GM21717 (cell line): ENCODE results near the gene DIP2C.

ENCODE experiments used
- ATAC-seq: cut with Tn5 transposase; IDR thresholded peaks from one replicate; pipeline ENCODE4 v1.9.1; 2021; ENCODE audit warnings: mild to moderate bottlenecking, moderate library complexity; ENCODE audit not compliant: unreplicated experiment

Gene DIP2C

GRCh38 chr10:508726-509125 lies 180.7 kb downstream of the DIP2C start:
- no peak for ATAC-seq

DNA sequence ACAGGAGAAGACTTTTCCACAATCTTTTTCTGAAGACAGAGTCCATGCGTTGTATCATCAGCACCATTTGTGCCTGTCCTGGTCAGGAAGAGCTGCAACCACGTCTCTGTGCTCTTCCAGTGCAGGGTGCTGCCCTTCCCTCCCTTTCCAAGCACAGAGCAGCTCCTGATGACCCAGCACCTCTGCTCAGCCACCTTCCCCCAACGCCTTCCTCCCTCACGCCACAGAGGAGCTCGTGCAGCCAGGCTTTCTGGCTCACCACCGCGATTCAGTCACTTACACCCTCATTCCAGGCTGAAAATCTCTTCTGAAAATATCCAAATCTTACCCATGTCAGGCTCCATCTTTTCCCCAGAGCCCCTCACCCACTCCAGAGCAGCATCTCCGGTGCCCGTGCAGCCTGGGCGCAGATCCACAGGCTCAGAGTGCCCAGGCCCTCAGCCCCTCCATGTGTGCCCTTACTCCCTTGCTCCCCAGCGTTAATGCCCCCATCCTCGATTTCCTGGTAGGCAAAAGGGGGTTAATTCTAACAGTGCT lies 181.5 kb downstream of the DIP2C start:
- ATAC-seq = no peak

GRCh38 chr10:507355-507699 lies 182.1 kb downstream of the DIP2C start:
- ATAC-seq = no peak

DNA sequence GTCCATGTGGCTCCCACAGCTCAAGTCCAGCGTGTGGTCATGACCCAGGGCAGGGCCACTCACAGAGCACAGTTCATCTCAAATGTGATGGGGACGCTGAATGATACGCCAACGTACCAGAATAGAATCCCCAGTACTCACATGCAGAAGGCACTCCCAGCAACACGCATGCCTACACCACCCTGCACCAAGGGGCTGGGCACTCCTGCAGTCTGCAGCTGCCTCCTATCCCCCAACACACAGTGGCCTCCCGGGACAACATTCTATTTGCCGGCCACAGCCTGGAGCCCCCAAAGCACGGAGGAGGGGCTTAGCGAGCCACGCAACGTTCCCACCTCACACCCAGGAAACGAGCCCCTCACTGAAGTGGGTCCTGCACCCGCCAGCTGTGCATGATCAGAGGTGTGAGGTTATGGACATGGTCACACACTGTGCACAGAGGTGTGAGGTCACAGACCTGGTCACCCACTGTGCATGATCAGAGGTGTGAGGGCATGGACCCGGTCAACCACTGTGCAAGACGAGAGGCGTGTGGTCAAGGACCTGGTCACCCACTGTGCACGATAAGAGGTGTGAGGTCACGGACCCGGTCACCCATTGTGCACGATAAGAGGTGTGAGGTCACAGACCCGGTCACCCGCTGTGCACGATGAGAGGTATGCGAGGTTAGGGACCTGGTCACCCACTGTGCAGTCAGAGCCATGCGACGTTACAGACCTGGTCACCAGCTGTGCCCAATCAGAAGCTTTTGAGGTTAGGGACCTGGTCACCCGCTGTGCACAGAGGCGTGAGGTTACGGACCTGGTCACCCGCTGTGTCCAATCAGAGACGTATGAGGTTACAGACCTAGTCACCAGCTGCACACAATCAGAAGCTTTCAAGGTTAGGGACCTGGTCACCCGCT lies 182.8 kb downstream of the DIP2C start:
- ATAC-seq = no peak

DNA sequence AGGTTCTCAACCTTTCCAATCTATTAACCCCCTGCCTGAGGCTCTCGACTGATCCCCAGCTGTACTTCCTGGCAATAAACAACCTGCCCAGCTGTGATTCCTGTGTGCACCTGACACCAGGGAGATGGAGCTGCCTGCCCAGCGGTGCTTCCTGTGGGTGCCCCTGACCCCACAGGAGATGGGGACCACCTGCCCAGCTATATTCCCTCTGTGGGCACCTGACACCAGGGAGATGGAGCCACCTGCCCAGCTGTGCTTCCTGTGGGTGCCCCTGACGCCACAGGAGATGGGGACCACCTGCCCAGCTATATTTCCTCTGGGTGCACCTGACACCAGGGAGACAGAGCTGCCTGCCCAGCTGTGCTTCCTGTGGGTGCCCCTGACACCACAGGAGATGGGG lies 184.0 kb downstream of the DIP2C start:
- ATAC-seq = no peak

- no peak for ATAC-seq
Measured at GRCh38 chr10:504806-505205, 184.7 kb downstream of the DIP2C start.

DNA sequence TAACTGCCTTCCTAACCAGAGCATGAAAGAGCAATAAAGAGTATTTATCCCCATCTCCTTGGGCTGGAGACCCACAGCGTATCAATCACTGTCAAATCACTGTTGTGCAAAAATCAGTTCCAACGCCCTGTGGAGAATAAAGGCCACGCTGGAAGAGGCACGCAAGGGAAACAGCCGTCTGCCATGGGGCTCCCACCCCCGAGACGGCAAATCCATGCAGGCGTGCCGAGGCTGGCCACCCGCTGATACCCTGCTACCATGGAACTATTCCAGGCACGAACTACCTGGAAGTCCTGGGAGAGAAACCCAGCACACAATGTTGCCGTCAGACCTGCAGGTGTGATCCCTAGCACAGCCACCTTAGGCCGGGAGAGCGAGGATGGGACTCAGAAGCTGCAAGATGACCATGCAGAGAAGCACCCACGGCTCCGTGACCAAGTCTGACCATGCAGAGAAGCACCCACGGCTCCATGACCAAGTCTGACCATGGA lies 185.3 kb downstream of the DIP2C start:
- ATAC-seq = no peak

DNA sequence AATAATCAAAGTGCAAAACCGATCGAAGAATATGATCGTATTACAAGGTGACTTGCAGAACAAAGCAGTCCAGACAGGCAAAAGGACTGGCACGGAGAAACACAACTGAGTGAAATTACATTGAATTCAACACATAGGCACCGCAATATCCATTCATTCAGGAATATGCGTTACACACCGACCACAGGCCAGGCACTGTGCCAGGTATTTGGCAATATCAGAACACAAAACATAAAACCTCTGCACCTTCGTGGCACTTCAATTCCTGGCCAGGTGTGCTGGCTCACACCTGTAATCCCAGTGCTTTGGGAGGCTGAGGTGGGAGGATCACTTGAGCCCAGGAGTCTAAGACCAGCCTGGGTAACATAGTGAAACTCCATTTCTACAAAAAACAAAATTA lies 187.9 kb downstream of the DIP2C start:
- no peak for ATAC-seq

- ATAC-seq = no peak
Measured at GRCh38 chr10:500876-501275, 188.6 kb downstream of the DIP2C start.

GRCh38 chr10:499991-500390 lies 189.5 kb downstream of the DIP2C start:
- ATAC-seq = no peak

- no peak for ATAC-seq
Measured at GRCh38 chr10:498760-499435, 190.6 kb downstream of the DIP2C start.

- no peak for ATAC-seq
Measured at GRCh38 chr10:497898-498451, 191.5 kb downstream of the DIP2C start.

DNA sequence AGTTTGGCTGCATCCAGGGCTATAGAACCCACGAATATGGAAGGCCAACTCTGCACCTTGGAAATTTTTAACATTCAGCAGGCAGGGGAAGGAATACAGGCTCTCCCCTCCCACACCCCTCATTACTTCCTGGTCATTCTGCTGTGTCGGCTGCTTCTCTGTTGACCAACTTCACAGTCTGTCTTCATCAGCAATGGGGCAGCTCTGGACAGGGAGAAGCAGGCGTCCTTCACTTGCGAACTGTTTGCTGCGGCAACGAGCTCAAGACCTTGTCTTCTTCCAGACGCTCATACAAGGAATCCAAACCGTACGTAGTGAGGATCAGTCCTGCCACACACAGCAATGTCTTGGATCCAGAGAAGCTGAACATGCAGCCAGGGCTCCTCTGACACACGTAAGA lies 192.2 kb downstream of the DIP2C start:
- ATAC-seq = no peak

GRCh38 chr10:494556-494955 lies 194.9 kb downstream of the DIP2C start:
- no peak for ATAC-seq

DNA sequence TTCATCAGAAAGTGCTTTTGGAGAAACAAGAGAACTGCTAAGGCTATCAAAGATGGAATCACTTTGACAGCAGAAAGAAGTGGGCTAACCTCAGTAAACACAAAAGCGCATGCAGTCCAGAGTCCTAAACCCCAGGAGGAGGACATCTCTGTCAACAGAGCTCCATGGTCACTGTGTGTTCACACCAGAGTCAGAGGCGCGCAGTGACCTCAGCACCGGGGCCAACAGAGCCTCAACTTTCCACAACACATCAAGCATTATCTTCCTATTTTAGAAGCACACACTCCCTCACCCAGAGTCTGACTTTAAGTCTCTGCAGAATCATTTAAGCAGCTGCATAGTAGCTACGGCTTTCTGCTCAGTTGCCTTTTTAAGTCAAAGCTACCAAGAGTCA lies 195.3 kb downstream of the DIP2C start:
- no peak for ATAC-seq

DNA sequence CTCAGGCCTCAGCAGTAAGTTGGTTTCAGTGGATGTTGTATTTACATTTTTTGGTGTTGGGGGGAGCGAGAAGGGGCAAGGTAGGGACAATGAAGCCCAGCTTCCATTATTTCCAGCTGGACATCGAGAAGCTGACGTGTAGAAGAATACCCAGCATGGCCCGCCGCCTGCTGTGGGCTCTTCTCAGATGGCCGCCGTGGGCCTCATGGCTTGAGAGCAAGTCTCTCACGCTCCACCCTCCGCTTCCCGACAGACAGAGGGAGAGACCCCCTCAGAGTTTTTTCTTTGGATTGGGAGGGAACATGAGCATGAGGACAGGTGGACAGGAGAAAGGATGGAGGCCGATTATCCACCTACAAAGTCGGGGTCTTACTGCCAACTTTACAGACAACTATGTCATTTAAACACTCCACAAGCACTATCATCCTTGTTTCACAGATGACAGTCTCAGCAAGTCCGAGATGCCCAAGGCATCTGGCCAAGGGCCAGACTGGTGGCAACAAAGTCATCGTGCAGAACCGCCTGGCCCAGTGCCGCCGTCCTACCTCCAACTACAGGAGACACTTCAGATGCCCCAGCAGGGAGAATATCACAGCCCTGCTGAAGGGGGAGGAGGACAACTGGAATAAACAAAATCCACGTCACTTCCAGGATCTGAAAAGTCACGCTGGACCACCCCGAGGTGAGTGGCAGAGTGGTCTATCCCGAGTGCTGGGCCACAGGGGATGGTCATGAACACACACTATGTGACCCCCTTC lies 195.9 kb downstream of the DIP2C start:
- no peak for ATAC-seq

GRCh38 chr10:492836-493235 lies 196.6 kb downstream of the DIP2C start:
- ATAC-seq = no peak

- ATAC-seq = no peak
Measured at GRCh38 chr10:491667-492424, 197.6 kb downstream of the DIP2C start.

DNA sequence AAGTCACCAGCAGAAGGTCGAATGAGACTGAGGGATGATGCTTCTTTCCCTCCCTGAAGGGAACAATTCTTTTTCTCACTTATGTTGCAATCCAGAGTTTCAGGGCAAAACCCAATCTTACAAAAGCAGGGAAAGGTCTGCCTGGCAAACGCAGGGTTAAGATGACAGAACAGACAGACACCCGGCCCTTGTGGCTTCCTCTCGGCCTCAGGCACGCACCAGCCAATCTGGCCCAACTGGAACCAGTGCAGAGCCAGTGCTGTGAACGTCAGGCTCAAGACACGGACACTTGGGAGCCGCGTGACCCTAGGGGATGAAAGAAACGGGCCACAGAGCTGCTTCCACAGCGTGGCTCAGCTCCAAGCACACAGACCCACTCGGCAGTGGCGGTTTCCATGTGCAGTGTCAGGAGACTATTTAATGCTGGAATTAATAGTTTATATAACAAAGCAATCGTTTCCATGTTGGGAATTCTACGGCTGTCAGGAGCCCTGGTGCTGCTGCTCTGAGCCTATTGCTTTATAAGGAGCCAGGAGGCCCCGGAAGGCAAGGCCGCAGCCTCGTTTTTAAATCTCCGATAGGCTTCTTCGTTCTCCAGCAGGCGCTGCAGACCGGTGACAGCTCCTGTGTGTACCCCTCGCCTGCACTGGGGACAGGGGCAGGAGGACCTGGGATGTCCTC lies 198.4 kb downstream of the DIP2C start:
- ATAC-seq = no peak

- ATAC-seq = no peak
Measured at GRCh38 chr10:490256-490655, 199.2 kb downstream of the DIP2C start.
